H1 (cell line): ENCODE measurements around the gene NETO1. TPM values are rescaled to one million over a fixed set of nuclear protein-coding genes. Genes with fewer than 3 reads are reported as not detected.

Source experiments
- CTCF ChIA-PET: fragments of 300-600 bp; sonication (Branson Sonifier 250); formaldehyde crosslinking; loops from one replicate; lab custom pipeline; 2021; ENCODE audit not compliant: partially characterized antibody; lab: Charles Lee
- POLR2A ChIA-PET: fragments of 300-600 bp; sonication (Branson Sonifier 250); formaldehyde crosslinking; loops from one replicate; lab custom pipeline; 2021; ENCODE audit warnings: inconsistent platforms; ENCODE audit not compliant: partially characterized antibody; lab: Charles Lee
- DNase-seq, 2 experiments: peaks; one replicate each; pipeline versions ENCODE4 v3.0.0 to v3.0.0-alpha.2; 2010 to 2022; ENCODE audit warnings: low spot score in 2 of 2, low read depth in 1 of 2, mixed read lengths in 1 of 2
- FAIRE-seq: peaks from 2 replicates; lab custom pipeline; 2011; peaks lifted over from hg19 to GRCh38; lab: Jason Lieb, UNC
- H2AFZ ChIP-seq: 2 replicates; pipeline ENCODE4 v1.8.1; 2012; ENCODE audit warnings: low read length, inconsistent platforms
- H2AK5ac ChIP-seq: 2 replicates; pipeline ENCODE4 v1.6.1; 2013; ENCODE audit warnings: low read depth, low read length
- H2BK120ac ChIP-seq: replicated peaks from 2 replicates; pipeline ENCODE3; 2013; ENCODE audit warnings: low read depth, low read length, inconsistent platforms
- H2BK12ac ChIP-seq: 2 replicates; pipeline ENCODE4 v1.6.1; 2013; ENCODE audit warnings: low read depth, low read length
- H2BK15ac ChIP-seq: 2 replicates; pipeline ENCODE4 v1.6.1; 2013; ENCODE audit warnings: low read length
- H2BK20ac ChIP-seq: 2 replicates; pipeline ENCODE4 v1.6.1; 2013; ENCODE audit warnings: low read length
- H2BK5ac ChIP-seq: 2 replicates; pipeline ENCODE4 v1.6.1; 2013; ENCODE audit warnings: low read depth, low read length
- H3K14ac ChIP-seq: 2 replicates; pipeline ENCODE4 v1.6.1; 2013; ENCODE audit warnings: inconsistent platforms; ENCODE audit not compliant: insufficient read length
- H3K18ac ChIP-seq: 2 replicates; pipeline ENCODE4 v1.6.1; 2013; ENCODE audit warnings: low read length; ENCODE audit errors: extremely low read depth
- H3K23ac ChIP-seq: 2 replicates; pipeline ENCODE4 v1.6.1; 2013; ENCODE audit warnings: inconsistent platforms; ENCODE audit not compliant: insufficient read length
- H3K23me2 ChIP-seq: 2 replicates; pipeline ENCODE4 v1.6.1; 2013; ENCODE audit warnings: low read depth, low read length
- H3K27ac ChIP-seq: 2 replicates; pipeline ENCODE4 v1.6.1; 2011; ENCODE audit warnings: low read depth, low read length, inconsistent platforms
- H3K27me3 ChIP-seq, 4 experiments: replicated peaks in 1 of 4; 1 replicate in 1 of 4; 2 replicates in 3 of 4; pipeline versions ENCODE4 v1.6.1 to v1.8.1; 2011 to 2013; ENCODE audit warnings: low read length in 3 of 4, mild to moderate bottlenecking in 3 of 4, inconsistent platforms in 2 of 4, mixed read lengths in 2 of 4, moderate library complexity in 1 of 4; ENCODE audit not compliant: control insufficient read depth in 3 of 4, insufficient read depth in 3 of 4; ENCODE audit errors: extremely low read depth in 1 of 4
- H3K36me3 ChIP-seq, 4 experiments: 2 replicates each; pipeline versions ENCODE4 v1.6.1 to v1.8.1; 2011 to 2013; ENCODE audit warnings: mild to moderate bottlenecking in 4 of 4, low read length in 3 of 4, moderate library complexity in 2 of 4, control low read depth in 1 of 4, inconsistent platforms in 1 of 4; ENCODE audit not compliant: insufficient read depth in 4 of 4, control insufficient read depth in 2 of 4
- H3K4ac ChIP-seq: replicated peaks from 2 replicates; pipeline ENCODE3; 2013; ENCODE audit warnings: low read length, low read depth, mixed read lengths, inconsistent platforms; ENCODE audit not compliant: insufficient read length
- H3K4me1 ChIP-seq, 4 experiments: replicated peaks in 1 of 4; 1 replicate in 1 of 4; 2 replicates in 3 of 4; pipeline versions ENCODE4 v1.6.1 to v1.8.1; 2011 to 2013; ENCODE audit warnings: low read length in 3 of 4, inconsistent platforms in 2 of 4, mixed read lengths in 1 of 4; ENCODE audit not compliant: insufficient read depth in 4 of 4, control insufficient read depth in 3 of 4
- H3K4me2 ChIP-seq, 2 experiments: 2 replicates each; pipeline versions ENCODE4 v1.6.1 to v1.8.1; 2011 to 2013; ENCODE audit warnings: low read depth in 2 of 2, low read length in 2 of 2, control low read depth in 1 of 2, inconsistent platforms in 1 of 2, mild to moderate bottlenecking in 1 of 2; ENCODE audit not compliant: insufficient read depth in 1 of 2
- H3K4me3 ChIP-seq, 4 experiments: fragments of 200-600, 300-600 bp in 1 of 4; sonication (generic), shearing (Covaris generic), sonication (Bioruptor Twin) in 1 of 4; 2 replicates each; pipeline versions ENCODE4 v1.5.1 to v1.8.1; 2011 to 2016; ENCODE audit warnings: low read length in 4 of 4, low read depth in 3 of 4, control low read depth in 2 of 4, inconsistent platforms in 2 of 4, mild to moderate bottlenecking in 2 of 4, mixed read lengths in 1 of 4, moderate library complexity in 1 of 4; ENCODE audit not compliant: insufficient read depth in 2 of 4; ENCODE audit errors: extremely low read depth in 1 of 4
- H3K56ac ChIP-seq: replicated peaks from 2 replicates; pipeline ENCODE3; 2013; ENCODE audit warnings: low read depth, mild to moderate bottlenecking, mixed read lengths, low read length, inconsistent platforms; ENCODE audit not compliant: insufficient read length
- H3K79me1 ChIP-seq: 2 replicates; pipeline ENCODE4 v1.6.1; 2013; ENCODE audit warnings: low read depth, low read length, control low read depth
- H3K79me2 ChIP-seq, 2 experiments: 2 replicates each; pipeline versions ENCODE4 v1.6.1 to v1.8.1; 2012 to 2013; ENCODE audit warnings: low read length in 2 of 2, mild to moderate bottlenecking in 2 of 2, inconsistent platforms in 1 of 2; ENCODE audit not compliant: insufficient read depth in 2 of 2, control insufficient read depth in 1 of 2
- H3K9ac ChIP-seq, 4 experiments: replicated peaks in 1 of 4; 1 replicate in 1 of 4; 2 replicates in 3 of 4; pipeline versions ENCODE4 v1.6.1 to v1.8.1; 2011 to 2013; ENCODE audit warnings: low read depth in 3 of 4, low read length in 3 of 4, control low read depth in 2 of 4, mild to moderate bottlenecking in 2 of 4, moderate library complexity in 2 of 4, inconsistent platforms in 1 of 4; ENCODE audit errors: extremely low read depth in 1 of 4
- H3K9me3 ChIP-seq, 2 experiments: 2 replicates each; pipeline versions ENCODE4 v1.6.1 to v1.8.1; 2012 to 2013; ENCODE audit warnings: mild to moderate bottlenecking in 2 of 2, moderate library complexity in 2 of 2, control low read depth in 1 of 2, inconsistent platforms in 1 of 2, low read depth in 1 of 2, low read length in 1 of 2, mixed read lengths in 1 of 2; ENCODE audit not compliant: insufficient read depth in 2 of 2
- H4K20me1 ChIP-seq, 2 experiments: replicated peaks in 1 of 2; 2 replicates each; pipeline versions ENCODE3 to v1.8.1; 2011 to 2013; ENCODE audit warnings: inconsistent platforms in 2 of 2, low read length in 2 of 2, mild to moderate bottlenecking in 1 of 2; ENCODE audit not compliant: insufficient read depth in 2 of 2, control insufficient read depth in 1 of 2
- H4K5ac ChIP-seq: 2 replicates; pipeline ENCODE4 v1.6.1; 2013; ENCODE audit warnings: low read length, low read depth, mixed read lengths, inconsistent platforms; ENCODE audit not compliant: insufficient read length
- H4K8ac ChIP-seq: 2 replicates; pipeline ENCODE4 v1.8.0; 2013; ENCODE audit warnings: mild to moderate bottlenecking, moderate library complexity, low read length, inconsistent platforms; ENCODE audit not compliant: insufficient read depth; ENCODE audit errors: extremely low read depth
- H4K91ac ChIP-seq: replicated peaks from 2 replicates; pipeline ENCODE3; 2013; ENCODE audit warnings: low read length, mixed read lengths, inconsistent platforms; ENCODE audit not compliant: insufficient read length
- CBX8 ChIP-seq: fragments of 300-800, 300-1000 bp; sonication (generic); IDR thresholded peaks from 2 replicates; pipeline ENCODE4 v1.7.1; 2016; ENCODE audit warnings: low read depth, low read length, borderline replicate concordance
- CTBP2 ChIP-seq: IDR thresholded peaks from 2 replicates; pipeline ENCODE4 v1.7.0; 2011; ENCODE audit warnings: borderline replicate concordance, mild to moderate bottlenecking, moderate library complexity, mixed read lengths, low read length; ENCODE audit not compliant: insufficient read depth, insufficient read length
- GABPA ChIP-seq: IDR thresholded peaks from 2 replicates; pipeline ENCODE4 v1.6.1; 2011; ENCODE audit warnings: mild to moderate bottlenecking, low read length, moderate library complexity, borderline replicate concordance; ENCODE audit not compliant: insufficient read depth
- NRF1 ChIP-seq: IDR thresholded peaks from 2 replicates; pipeline ENCODE4 v1.6.1; 2011; ENCODE audit warnings: mild to moderate bottlenecking, low read depth, low read length, improper control_type of control experiment
- POLR2A ChIP-seq, 2 experiments: IDR thresholded peaks; 1 replicate in 1 of 2; 2 replicates in 1 of 2; pipeline ENCODE4 v1.6.1; 2011; ENCODE audit warnings: low read depth in 2 of 2, low read length in 2 of 2, mild to moderate bottlenecking in 2 of 2; ENCODE audit errors: control extremely low read depth in 1 of 2
- SIN3A ChIP-seq, 2 experiments: IDR thresholded peaks in 1 of 2; conservative IDR thresholded peaks in 1 of 2; 2 replicates each; pipeline ENCODE4 v1.6.1; 2011 to 2012; ENCODE audit warnings: low read length in 2 of 2, improper control_type of control experiment in 1 of 2, low read depth in 1 of 2, mild to moderate bottlenecking in 1 of 2
- polyA plus RNA-seq, 7 experiments: library from polyadenylated mRNA; depleted of rRNA in 3 of 7; stranded (reverse) in 5 of 7; unstranded in 2 of 7; fragments of >200 nt in 5 of 7; fragments of 200-250 nt in 2 of 7; gene quantifications; 1 replicate in 5 of 7; 2 replicates in 1 of 7; 4 replicates in 1 of 7; pipeline versions ENCODE4 v1.2.1 to v1.2.3, GENCODE V29; 2011 to 2013; ENCODE audit warnings: missing spikeins in 2 of 7, mixed read lengths in 2 of 7
- total RNA-seq: library from RNA; stranded (reverse); fragmentation: NEBNext Ultra II Directional; extraction: Animal tissue kit (Norgen Biotek cat#: 25700); gene quantifications from 2 replicates; pipeline ENCODE4 v1.2.1, GENCODE V29; 2021

The NETO1 gene
- total and polyA plus RNA-seq, 2 of the 8 experiments (the other 6 are each of a cell fraction or from before 2014, with no cell fraction given), result 3.0 to 19.3 TPM

GRCh38 chr18:72819050-72819449 lies 48.7 kb downstream of the NETO1 start:
- H4K8ac ChIP-seq, result no peak overlapping the region
- H3K27ac ChIP-seq, result no peak overlapping the region
- H3K36me3 ChIP-seq, result no peaks in the 10 kb centered on the region
- H2BK5ac ChIP-seq, result no peak overlapping the region
- POLR2A ChIA-PET, result no interaction called here
- no peaks in the 10 kb centered on the region for H3K79me2 ChIP-seq
- H2AFZ ChIP-seq, result no peak overlapping the region
- H2BK15ac ChIP-seq, result no peak overlapping the region
- no peak overlapping the region for H2BK20ac ChIP-seq
- H3K18ac ChIP-seq, result no peak overlapping the region
- H3K23ac ChIP-seq, result no peak overlapping the region
- no peaks in the 10 kb centered on the region for H4K20me1 ChIP-seq
- H3K4me2 ChIP-seq, result no peak overlapping the region
- H2BK120ac ChIP-seq, result no peak overlapping the region
- no peaks in the 10 kb centered on the region; the same call in 1 of the 2 replicates for H3K79me1 ChIP-seq
- no peak overlapping the region for H3K9ac ChIP-seq
- CTCF ChIA-PET, result interaction anchor here (1.0 to 1.7 kb wide), 2 partner anchors 10 to 40 kb away, joined by 3 to 4 read pairs; no protein-coding TSS in a partner anchor
- no peaks in the 10 kb centered on the region; the same call in 1 of the 2 replicates for H3K23me2 ChIP-seq
- no peak overlapping the region for H2BK12ac ChIP-seq
- H3K4ac ChIP-seq, result no peak overlapping the region
- H3K27me3 ChIP-seq, result no peaks in the 10 kb centered on the region
- H2AK5ac ChIP-seq, result no peak overlapping the region
- no peaks in the 10 kb centered on the region for H3K9me3 ChIP-seq
- no peak for DNase-seq
- no peak overlapping the region for H3K56ac ChIP-seq
- FAIRE-seq, result no peak
- no peak overlapping the region for H3K14ac ChIP-seq
- no peak overlapping the region for H3K4me3 ChIP-seq
- no peak overlapping the region for H4K91ac ChIP-seq
- no peak overlapping the region for H4K5ac ChIP-seq
- no peaks in the 10 kb centered on the region for H3K4me1 ChIP-seq
- TF ChIP-seq POLR2A (IDR thresholded peaks at IDR 0.05; ENCODE audit: control extremely low read depth in 1 of 2, low read depth in 2 of 2, low read length in 2 of 2) (no peak), CBX8 (no peak), SIN3A (conservative IDR thresholded peaks at IDR 0.05 in 1 of 2, IDR thresholded peaks at IDR 0.05 in 1 of 2; ENCODE audit: low read depth in 1 of 2, low read length in 2 of 2) (no peak), NRF1 (no peak), CTBP2 (no peak), GABPA (no peak)
